Stomach (tissue), 4 donors: ENCODE results near the gene TEAD1.

Source experiments
- POLR2A ChIP-seq, 4 donors: fragments of 450-650 bp; IDR thresholded peaks; one replicate each; pipeline ENCODE4 v1.6.1; 2016; ENCODE audit warnings: antibody characterized with exemption in 4 of 4, control low read depth in 2 of 4, mild to moderate bottlenecking in 1 of 4, moderate library complexity in 1 of 4
- POLR2AphosphoS5 ChIP-seq, 3 donors: sonication (generic); formaldehyde crosslinking; IDR thresholded peaks; one replicate each; pipeline ENCODE4 v1.6.1; 2016; ENCODE audit warnings: antibody characterized with exemption in 3 of 3
- TF ChIP-seq, protein P1 (sequence below), 7 experiments: fragments of 450-650 bp in 4 of 7; fragments of 200-600 bp in 3 of 7; sonication (generic) in 3 of 7; IDR thresholded peaks; one replicate each; pipeline ENCODE4 v1.5.1; 2016 to 2019; ENCODE audit warnings: antibody characterized with exemption in 7 of 7, control low read depth in 2 of 7, mild to moderate bottlenecking in 1 of 7

DNA sequence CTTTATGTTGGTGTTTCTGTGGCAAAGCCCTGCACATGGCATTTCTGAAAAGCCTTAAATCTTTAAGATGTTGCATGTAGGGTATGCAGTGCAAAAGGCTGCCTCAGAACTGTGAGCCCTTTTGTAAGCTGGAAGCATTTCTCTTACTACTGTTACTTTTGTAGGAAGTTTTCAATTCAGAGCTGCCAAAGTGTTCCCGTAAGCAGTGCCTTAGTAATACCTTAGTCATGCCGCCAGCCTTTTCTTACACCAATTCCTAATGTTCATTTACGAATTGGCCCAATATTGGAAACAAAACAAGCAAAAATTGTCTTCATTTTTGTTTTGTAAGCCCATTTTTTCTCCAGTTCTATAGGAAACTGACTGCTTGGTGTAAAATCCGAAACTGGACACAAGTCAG lies 267.4 kb downstream of the TEAD1 start:
- no peak for TF ChIP-seq POLR2AphosphoS5 (IDR thresholded peaks at IDR 0.05)
- TF ChIP-seq, protein P1, sequence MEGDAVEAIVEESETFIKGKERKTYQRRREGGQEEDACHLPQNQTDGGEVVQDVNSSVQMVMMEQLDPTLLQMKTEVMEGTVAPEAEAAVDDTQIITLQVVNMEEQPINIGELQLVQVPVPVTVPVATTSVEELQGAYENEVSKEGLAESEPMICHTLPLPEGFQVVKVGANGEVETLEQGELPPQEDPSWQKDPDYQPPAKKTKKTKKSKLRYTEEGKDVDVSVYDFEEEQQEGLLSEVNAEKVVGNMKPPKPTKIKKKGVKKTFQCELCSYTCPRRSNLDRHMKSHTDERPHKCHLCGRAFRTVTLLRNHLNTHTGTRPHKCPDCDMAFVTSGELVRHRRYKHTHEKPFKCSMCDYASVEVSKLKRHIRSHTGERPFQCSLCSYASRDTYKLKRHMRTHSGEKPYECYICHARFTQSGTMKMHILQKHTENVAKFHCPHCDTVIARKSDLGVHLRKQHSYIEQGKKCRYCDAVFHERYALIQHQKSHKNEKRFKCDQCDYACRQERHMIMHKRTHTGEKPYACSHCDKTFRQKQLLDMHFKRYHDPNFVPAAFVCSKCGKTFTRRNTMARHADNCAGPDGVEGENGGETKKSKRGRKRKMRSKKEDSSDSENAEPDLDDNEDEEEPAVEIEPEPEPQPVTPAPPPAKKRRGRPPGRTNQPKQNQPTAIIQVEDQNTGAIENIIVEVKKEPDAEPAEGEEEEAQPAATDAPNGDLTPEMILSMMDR (IDR thresholded peaks at IDR 0.05) = no peak
- no peak for TF ChIP-seq POLR2A (IDR thresholded peaks at IDR 0.05)
